Mammary epithelial cell (primary cell): ENCODE data around the gene YEATS4.

Experiments used
- EZH2 ChIP-seq: IDR thresholded peaks from 2 replicates; pipeline ENCODE4 v1.6.1; 2012; ENCODE audit warnings: low read length, inconsistent platforms, borderline replicate concordance
- TF ChIP-seq, protein P1 (sequence below), 2 donors: IDR thresholded peaks in 1 of 2; conservative IDR thresholded peaks in 1 of 2; 2 replicates each; pipeline ENCODE4 v1.5.1; 2011 to 2012; ENCODE audit warnings: inconsistent platforms in 2 of 2, low read length in 2 of 2, mild to moderate bottlenecking in 2 of 2, control low read depth in 1 of 2, low read depth in 1 of 2; ENCODE audit not compliant: insufficient read depth in 1 of 2; ENCODE audit errors: extremely low read depth in 1 of 2

DNA sequence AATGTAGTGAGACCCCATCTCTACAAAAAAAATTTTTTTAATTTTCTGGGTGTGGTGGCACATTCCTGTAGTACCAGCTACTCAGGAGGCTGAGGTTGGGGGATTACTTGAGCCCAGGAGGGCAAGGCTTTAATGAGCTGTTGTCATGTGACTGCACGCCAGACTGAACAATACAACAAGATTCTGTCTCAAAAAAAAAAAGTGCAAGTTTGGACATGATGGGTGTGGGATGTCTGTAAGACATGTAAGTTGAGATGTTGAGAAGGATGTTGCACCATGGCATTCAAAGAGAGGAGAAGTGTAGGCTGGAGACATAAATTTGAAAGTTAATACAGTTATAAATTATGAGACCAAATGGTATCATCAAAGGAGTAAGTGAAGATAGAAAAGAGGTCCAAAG is 23.5 kb downstream of the YEATS4 start:
- TF ChIP-seq, protein P1, sequence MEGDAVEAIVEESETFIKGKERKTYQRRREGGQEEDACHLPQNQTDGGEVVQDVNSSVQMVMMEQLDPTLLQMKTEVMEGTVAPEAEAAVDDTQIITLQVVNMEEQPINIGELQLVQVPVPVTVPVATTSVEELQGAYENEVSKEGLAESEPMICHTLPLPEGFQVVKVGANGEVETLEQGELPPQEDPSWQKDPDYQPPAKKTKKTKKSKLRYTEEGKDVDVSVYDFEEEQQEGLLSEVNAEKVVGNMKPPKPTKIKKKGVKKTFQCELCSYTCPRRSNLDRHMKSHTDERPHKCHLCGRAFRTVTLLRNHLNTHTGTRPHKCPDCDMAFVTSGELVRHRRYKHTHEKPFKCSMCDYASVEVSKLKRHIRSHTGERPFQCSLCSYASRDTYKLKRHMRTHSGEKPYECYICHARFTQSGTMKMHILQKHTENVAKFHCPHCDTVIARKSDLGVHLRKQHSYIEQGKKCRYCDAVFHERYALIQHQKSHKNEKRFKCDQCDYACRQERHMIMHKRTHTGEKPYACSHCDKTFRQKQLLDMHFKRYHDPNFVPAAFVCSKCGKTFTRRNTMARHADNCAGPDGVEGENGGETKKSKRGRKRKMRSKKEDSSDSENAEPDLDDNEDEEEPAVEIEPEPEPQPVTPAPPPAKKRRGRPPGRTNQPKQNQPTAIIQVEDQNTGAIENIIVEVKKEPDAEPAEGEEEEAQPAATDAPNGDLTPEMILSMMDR (conservative IDR thresholded peaks at IDR 0.05 in 1 of 2, IDR thresholded peaks at IDR 0.05 in 1 of 2; ENCODE audit: extremely low read depth in 1 of 2, insufficient read depth in 1 of 2, low read depth in 1 of 2, low read length in 2 of 2), result no peak
- no peak for TF ChIP-seq EZH2
